Activated CD4-positive, alpha-beta T cell treated with anti-CD3 and anti-CD28 coated beads, Interleukin-10, Interleukin-2, amounts not matched to agents 100 ng/mL and 50 ng/mL, durations not matched to agents 16 hours and 8 hours (primary cell): Measurements from ENCODE around the gene PDYN.
"Not testable (repeated sequence)": the region's sequence is repeated elsewhere in the genome, so short reads cannot be mapped to it uniquely, and the experiment has no call there.

Experiments used
- DNase-seq: peaks from one replicate; pipeline ENCODE4 v3.0.0-alpha.2; 2020

Gene PDYN

GRCh38 chr20:1993986-1994385 is at the start of gene PDYN:
TSS of gene PDYN (minus strand) at chr20:1994058. CDS start at chr20:1983084, 10,974 bp downstream.
- no peak for DNase-seq

GRCh38 chr20:2042400-2042799 is 48.5 kb upstream of the PDYN start:
- DNase-seq = no peak

- no peak for DNase-seq
Observed at GRCh38 chr20:2038161-2038560, 44.3 kb upstream of the PDYN start.

- DNase-seq = no peak
Observed at GRCh38 chr20:2037296-2037914, 43.5 kb upstream of the PDYN start.

GRCh38 chr20:2036357-2036756 is 42.5 kb upstream of the PDYN start:
- DNase-seq = not testable (repeated sequence)

- DNase-seq = no peak
Observed at GRCh38 chr20:2032168-2032567, 38.3 kb upstream of the PDYN start.

GRCh38 chr20:2026514-2026913 is 32.7 kb upstream of the PDYN start:
- DNase-seq = no peak

GRCh38 chr20:2026004-2026403 is 32.1 kb upstream of the PDYN start:
- no peak for DNase-seq

- no peak for DNase-seq
Observed at GRCh38 chr20:2023151-2023550, 29.3 kb upstream of the PDYN start.

- no peak for DNase-seq
Observed at GRCh38 chr20:2022163-2022562, 28.3 kb upstream of the PDYN start.

GRCh38 chr20:2010533-2010932 is 16.7 kb upstream of the PDYN start:
- no peak for DNase-seq

- peak; percentile 44 for DNase-seq
Observed at GRCh38 chr20:2006452-2007361, 12.8 kb upstream of the PDYN start.

- DNase-seq = peak; percentile 59
Observed at GRCh38 chr20:2005831-2006426, 12.1 kb upstream of the PDYN start.

GRCh38 chr20:2005359-2005758 is 11.5 kb upstream of the PDYN start:
- DNase-seq = peak; percentile 25

- no peak for DNase-seq
Observed at GRCh38 chr20:2004171-2004570, 10.3 kb upstream of the PDYN start.

- DNase-seq = no peak
Observed at GRCh38 chr20:2002365-2002764, 8.5 kb upstream of the PDYN start.

GRCh38 chr20:2001119-2001518 is 7.3 kb upstream of the PDYN start:
- no peak for DNase-seq

GRCh38 chr20:2000285-2000684 is 6.4 kb upstream of the PDYN start:
- no peak for DNase-seq

- DNase-seq = no peak
Observed at GRCh38 chr20:1998715-1999114, 4.9 kb upstream of the PDYN start.

GRCh38 chr20:1998193-1998520 is 4.3 kb upstream of the PDYN start:
- DNase-seq = no peak

- DNase-seq = no peak
Observed at GRCh38 chr20:1997483-1998192, 3.8 kb upstream of the PDYN start.

- no peak for DNase-seq
Observed at GRCh38 chr20:1995531-1996310, 1.9 kb upstream of the PDYN start.

- DNase-seq = no peak
Observed at GRCh38 chr20:1994627-1995026, 769 bp upstream of the PDYN start.
